Activated CD4-positive, alpha-beta T cell treated with anti-CD3 and anti-CD28 coated beads, Interleukin-2, amount 50 U/mL, for 1 hour (primary cell): ENCODE measurements around the gene TYW1B.
"Not testable (repeated sequence)": the region's sequence is repeated elsewhere in the genome, so short reads cannot be mapped to it uniquely, and the experiment has no call there.

Experiments used
- DNase-seq: peaks from one replicate; pipeline ENCODE4 v3.0.0-alpha.2; 2020

The TYW1B gene

DNA sequence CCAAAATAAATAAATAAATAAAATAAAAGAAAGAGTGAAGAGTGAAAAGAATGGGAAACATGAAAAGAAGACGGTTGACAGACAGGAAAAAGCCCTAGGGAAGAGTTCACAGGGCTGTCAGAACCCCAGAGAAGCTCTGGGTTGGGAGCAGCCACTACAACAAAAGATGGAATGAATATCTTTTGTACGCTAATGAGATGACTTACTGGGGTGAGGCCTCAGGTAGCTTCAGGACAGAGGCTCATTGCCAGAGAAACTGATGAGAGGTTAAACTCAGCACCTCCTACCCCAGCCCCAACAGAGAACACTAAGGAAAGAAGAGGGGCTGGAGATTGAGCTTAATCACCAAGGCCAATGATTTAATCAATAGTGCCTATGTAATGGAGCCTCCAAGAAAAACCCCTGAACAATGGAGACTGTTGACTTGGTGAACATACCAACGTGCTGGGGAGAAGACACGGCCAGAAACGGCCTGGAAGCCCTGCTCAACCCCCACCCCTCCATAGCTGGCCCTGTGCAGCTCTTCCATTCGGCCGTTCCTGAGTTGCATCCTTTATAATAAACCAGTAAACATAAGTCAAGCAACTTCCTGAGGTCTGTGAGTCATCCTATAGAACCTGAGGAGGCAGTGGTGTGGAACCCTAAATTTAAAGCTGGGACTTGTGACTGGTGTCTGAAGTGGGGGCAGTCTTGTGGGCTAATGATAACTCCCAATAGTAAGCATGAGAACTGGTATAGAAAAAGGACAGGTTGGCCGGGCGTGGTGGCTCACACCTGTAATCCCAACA lies 11.4 kb downstream of the TYW1B start:
- DNase-seq, result not testable (repeated sequence)

GRCh38 chr7:72810437-72810836 lies 17.6 kb downstream of the TYW1B start:
- not testable (repeated sequence) for DNase-seq

DNA sequence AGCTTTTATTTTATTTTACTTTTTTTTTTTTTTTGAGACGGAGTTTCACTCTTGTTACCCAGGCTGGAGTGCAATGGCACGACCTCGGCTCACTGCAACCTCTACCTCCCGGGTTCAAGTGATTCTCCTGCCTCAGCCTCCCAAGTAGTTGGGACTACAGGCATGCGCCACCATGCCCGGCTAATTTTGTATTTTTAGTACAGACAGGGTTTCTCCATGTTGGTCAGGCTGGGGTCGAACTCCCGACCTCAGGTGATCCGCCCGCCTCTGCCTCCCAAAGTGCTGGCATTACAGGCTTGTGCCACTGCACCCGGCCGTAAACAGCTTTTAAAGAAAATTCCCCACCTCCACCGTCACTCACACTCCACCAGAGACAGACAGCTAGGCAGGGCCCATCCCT lies 19.5 kb downstream of the TYW1B start:
- not testable (repeated sequence) for DNase-seq

GRCh38 chr7:72806851-72807250 lies 21.1 kb downstream of the TYW1B start:
- DNase-seq, result not testable (repeated sequence)

GRCh38 chr7:72805526-72806494 lies 22.2 kb downstream of the TYW1B start:
- DNase-seq, result no peak

- not testable (repeated sequence) for DNase-seq
Measured at GRCh38 chr7:72803778-72804177, 24.2 kb downstream of the TYW1B start.

DNA sequence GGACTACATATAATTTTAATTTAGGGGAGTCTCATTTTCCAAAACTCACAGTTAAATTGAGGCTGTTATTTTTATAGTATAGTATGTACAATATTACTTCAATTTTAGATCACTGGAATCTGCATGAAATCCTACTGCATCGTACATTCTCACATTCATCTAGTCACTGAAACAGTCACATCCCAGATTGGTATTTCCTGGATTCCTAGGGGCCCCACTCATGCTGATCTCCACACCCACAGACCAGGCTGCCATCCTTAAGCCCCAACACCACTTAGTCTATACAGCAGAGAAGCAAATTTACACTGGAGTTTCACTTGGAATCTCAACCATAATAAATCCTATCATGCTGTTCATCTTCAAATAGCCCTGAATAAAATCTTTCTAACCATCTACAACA lies 26.4 kb downstream of the TYW1B start:
- DNase-seq, result not testable (repeated sequence)

DNA sequence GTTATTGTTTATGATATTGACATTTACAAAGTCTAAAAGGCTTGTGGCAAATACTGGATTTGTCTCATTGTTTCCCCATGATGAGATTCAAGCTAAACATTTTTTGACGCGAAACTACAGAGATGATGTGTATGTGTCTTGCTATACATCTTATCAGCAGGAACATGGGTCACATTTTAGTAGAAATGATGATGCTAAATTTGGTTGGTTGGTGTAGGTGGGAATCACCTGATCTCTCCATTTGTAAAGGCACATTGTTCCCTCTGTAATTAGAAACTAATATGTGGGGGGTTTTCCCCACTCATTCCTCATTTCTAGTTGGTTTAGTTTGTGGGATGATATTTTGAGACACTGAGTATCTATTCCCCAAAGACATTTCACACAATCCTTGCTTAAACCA lies 32.6 kb downstream of the TYW1B start:
- not testable (repeated sequence) for DNase-seq

- DNase-seq, result no peak
Measured at GRCh38 chr7:72793791-72794190, 34.2 kb downstream of the TYW1B start.

GRCh38 chr7:72790698-72791060 lies 37.3 kb downstream of the TYW1B start:
- DNase-seq, result not testable (repeated sequence)

DNA sequence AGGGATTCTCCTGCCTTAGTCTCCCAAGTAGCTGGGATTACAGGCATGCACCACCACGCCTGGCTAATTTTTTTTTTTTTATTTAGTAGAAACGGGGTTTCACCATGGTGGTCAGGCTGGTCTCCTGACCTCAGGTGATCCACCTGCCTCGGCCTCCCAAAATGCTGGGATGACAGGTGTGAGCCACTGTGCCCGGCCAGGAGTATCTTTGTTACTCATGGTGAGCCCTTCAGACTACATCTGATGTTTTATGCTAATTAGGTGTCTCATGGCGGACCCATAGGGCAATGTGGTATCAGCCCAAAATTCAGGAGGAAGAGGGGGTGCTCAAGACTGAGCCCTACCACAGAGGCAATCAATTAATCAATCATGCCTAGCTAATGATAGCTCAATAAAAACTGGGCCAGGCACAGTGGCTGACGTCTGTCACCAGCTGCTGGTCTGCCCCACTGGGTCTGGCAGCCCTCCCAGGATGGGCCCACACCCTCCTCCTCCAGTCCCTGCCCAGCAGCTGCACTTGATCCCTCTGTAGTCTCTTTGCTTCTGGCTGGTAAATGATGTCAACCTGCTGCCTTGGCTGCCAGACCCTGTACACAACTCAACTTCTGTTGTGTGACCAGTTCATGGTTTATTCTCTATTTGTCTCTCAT lies 37.8 kb downstream of the TYW1B start:
- DNase-seq, result not testable (repeated sequence)

DNA sequence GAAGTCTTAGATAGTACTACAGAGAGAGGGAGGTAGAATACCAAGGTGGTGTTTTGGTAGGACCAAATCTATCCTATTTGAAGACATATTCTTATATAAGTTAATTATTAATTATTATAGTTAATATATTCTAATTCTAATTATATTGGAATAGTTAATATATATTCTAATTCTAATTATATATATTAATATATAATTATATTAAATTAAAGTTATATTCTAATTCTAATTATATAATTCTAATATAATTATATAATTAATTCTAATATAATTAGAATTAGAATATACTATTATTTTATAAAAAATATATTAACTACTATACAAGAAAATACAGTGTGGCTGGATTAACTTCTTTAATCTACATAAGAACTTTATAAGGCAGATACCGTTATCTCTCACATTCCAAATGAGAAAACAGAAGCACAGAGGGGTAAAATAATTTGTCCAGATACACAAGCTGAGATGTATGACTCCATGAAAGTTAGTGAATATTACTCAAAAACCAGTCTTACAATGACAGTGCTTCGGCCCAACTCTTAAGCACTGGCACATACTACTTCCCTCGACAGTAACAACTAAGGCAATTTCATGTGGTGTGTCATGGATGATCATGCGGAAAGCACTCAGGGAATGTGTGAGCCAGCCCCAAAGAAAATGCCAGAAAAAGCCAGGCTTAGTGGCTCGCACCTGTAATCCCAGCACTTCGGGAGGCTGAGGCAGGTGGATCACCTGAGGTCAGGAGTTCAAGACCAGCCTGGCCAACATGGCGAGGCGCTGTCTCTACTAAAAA lies 42.6 kb downstream of the TYW1B start:
- no peak for DNase-seq

DNA sequence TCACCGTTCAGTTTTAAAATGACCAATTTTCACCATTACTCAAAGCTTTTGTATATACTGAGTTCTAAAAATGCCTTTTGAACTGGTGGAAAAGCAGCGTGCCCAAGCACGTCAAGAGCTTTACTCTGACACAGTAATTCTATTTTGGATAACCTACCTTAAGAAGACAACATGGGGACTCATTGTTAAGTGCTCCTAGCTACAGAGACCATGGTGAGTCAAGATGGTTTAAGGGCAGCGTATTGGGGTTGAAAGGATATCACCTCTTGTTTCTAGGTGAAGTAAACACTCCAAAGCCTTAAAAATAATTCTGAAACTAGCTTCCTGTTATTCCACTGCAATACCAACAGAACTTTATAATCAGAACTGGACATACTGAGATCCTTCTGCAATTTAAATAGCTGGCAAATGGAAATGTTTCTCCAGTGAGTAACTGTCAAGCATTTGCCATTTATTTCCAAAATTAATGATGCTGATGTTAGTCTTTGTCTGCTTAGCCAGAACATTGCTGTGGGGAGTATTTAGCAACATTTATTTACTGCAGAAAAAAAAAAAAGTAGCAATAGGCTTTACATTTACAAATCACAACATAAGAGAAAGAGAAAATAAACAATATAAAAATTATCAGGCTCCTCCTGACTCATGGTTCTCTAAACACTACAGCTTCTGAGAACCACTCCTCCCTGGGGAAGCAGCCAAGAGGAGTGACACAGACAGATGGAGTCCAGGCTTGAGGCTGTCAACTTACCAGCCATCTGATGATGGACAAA lies 44.2 kb downstream of the TYW1B start:
- not testable (repeated sequence) for DNase-seq

DNA sequence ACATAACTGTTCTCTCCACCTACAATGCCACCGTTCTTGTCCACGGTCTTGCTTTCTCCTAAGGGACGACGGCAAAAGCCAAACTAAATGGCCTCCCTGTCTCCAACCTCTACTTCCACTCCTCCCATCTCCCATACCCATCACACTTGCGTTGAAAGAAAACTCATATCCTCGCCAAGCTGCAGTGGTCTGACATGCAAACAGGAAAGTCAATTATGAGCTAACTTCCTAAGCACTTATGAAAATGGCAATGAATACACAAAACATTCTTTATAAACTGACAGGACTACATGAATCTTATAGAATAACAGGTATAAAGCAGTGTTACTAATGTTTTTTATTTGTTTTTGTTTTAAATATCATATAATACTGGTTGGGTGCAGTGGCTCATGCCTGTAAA lies 46.4 kb downstream of the TYW1B start:
- no peak for DNase-seq

DNA sequence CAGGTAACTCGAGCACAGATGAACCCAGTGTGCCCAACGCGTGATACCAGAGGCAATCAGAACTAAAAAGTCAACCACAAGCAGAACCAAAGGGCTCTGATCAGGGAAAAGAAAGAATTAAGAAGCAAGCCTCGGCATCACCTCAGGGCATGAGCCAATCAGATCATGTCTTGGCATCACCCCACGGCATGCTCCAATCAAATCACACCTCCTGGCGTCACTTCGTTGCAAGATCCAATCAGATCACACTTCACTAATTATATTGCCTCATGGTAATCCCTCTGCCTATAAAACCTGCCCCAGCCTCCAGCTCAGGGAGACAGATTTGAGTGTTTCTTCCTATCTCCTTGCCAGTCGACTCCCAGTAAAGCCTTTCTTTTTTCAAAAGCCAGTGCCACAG lies 46.8 kb downstream of the TYW1B start:
- DNase-seq, result no peak

GRCh38 chr7:72780289-72780894 lies 47.6 kb downstream of the TYW1B start:
- DNase-seq, result not testable (repeated sequence)

DNA sequence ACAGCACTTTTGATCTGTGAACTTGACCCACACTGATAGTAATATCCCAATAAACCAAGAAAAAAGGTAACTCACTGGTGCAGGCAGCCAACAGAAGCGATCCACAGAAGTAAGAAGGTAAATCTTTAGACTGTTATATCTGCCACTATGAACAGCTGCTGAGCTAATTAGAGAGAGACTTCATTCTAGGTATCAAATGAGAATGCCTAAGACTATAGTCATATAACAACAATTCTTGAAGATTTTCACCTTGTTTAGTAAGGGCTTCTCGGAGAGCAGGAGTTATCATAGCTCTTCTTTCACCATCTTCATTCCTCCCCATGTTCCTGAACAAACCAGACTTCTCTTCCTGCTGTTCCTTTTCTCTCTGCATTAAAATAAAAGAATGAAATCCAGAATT lies 50.8 kb downstream of the TYW1B start:
- DNase-seq, result not testable (repeated sequence)

GRCh38 chr7:72772627-72773026 lies 55.4 kb downstream of the TYW1B start:
- DNase-seq, result not testable (repeated sequence)

DNA sequence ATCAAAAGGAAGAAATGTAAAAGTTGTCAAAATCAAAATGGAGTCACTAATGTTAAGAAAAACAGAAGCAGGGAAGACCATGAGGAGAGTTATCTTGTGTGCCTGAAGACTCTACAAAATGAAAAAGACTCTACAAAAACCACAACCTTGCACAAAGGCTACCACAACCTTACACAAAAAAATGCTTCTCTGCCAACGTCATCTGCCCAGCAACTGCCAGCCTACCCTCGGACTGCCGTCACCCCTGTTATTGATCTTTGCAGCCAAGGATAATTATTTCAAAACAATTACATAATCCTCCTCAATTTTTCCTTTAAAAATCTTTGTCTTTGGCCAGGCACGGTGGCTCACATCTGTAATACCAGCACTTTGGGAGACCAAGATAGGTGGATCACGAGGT lies 61.0 kb downstream of the TYW1B start:
- DNase-seq, result not testable (repeated sequence)

DNA sequence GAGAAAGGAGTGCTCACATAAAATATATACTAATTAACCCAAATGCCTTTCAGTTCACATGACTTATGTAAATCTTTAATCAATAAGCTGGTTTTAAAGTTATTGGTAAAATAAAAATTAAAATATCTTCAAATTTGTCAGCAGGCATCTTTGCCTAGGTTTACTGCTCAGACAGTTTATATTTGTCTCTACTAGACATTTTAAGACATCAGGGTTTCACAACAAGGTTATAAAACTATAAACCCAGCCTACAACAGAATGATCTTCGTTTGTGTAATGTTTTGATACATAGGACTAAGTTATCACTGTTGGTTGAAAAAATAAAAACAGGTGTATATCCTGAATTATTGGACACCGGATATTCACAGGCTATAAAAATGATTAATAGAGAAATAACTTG lies 67.4 kb downstream of the TYW1B start:
- DNase-seq, result no peak

DNA sequence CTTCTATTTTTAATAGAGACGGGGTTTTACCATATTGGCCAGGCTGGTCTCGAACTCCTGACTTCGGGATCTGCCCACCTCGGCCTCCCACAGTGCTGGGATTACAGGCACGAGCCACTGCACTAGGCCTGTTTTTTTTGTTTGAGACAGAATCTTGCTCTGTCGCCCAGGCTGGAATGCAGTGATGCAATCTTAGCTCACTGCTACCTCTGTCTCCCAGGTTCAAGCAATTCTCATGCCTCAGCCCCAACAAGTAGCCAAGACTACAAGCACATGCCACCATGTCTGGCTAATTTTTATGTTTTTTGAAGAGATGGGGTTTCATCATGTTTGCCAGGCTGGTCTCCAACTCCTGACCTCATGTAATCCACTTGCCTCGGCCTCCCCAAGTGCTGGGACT lies 73.7 kb downstream of the TYW1B start:
- no peak for DNase-seq
